Stimulated activated CD8-positive, alpha-beta memory T cell treated with anti-CD3 and anti-CD28 coated beads, Interleukin-12 subunit alpha, Interleukin-12 subunit beta, amount 100 ng/mL, for 4 hours (primary cell): Measurements from ENCODE around the gene VPS51.

Experiments
- DNase-seq: peaks from one replicate; pipeline ENCODE4 v3.0.0-alpha.2; 2020; ENCODE audit warnings: low read depth

Gene VPS51

GRCh38 chr11:65072631-65072966, 23.4 kb upstream of the VPS51 start:
- no peak for DNase-seq

GRCh38 chr11:65077451-65077850, 18.6 kb upstream of the VPS51 start:
- DNase-seq, result no peak

GRCh38 chr11:65078151-65078550, 17.9 kb upstream of the VPS51 start:
- DNase-seq, result peak; percentile 46

- no peak for DNase-seq
Observed at GRCh38 chr11:65078786-65079342, 17.1 kb upstream of the VPS51 start.

GRCh38 chr11:65083134-65083833, 12.7 kb upstream of the VPS51 start:
- DNase-seq, result no peak

GRCh38 chr11:65083834-65084597, 12.0 kb upstream of the VPS51 start, which contains the start of the genes CDCA5 and ZFPL1:
CDCA5 (minus strand) TSS chr11:65084040; CDS start chr11:65083978, 62 bp downstream.
ZFPL1 (plus strand) TSS chr11:65084222; CDS start chr11:65084699, 477 bp downstream.
- DNase-seq, result peak; percentile 96

GRCh38 chr11:65084598-65085375, 11.2 kb upstream of the VPS51 start:
- DNase-seq, result no peak

- DNase-seq, result no peak
Observed at GRCh38 chr11:65085446-65085845, 10.6 kb upstream of the VPS51 start.

GRCh38 chr11:65086809-65087208, 9.2 kb upstream of the VPS51 start:
- DNase-seq, result no peak

GRCh38 chr11:65087216-65087615, 8.8 kb upstream of the VPS51 start:
- DNase-seq, result no peak

GRCh38 chr11:65087827-65088226, 8.2 kb upstream of the VPS51 start:
- DNase-seq, result no peak

- DNase-seq, result no peak
Observed at GRCh38 chr11:65089621-65090020, 6.4 kb upstream of the VPS51 start.

GRCh38 chr11:65090628-65091027, 5.4 kb upstream of the VPS51 start:
- DNase-seq, result no peak

- DNase-seq, result no peak
Observed at GRCh38 chr11:65095427-65095826, 587 bp upstream of the VPS51 start.

GRCh38 chr11:65096926-65097325, 912 bp downstream of the VPS51 start:
- no peak for DNase-seq

GRCh38 chr11:65100674-65101350, 4.8 kb downstream of the VPS51 start:
- DNase-seq, result no peak

- no peak for DNase-seq
Observed at GRCh38 chr11:65102142-65103095, 6.4 kb downstream of the VPS51 start.

GRCh38 chr11:65103476-65103875, 7.5 kb downstream of the VPS51 start:
- no peak for DNase-seq

- DNase-seq, result no peak
Observed at GRCh38 chr11:65104628-65105027, 8.6 kb downstream of the VPS51 start.

GRCh38 chr11:65107078-65107477, 11.1 kb downstream of the VPS51 start:
- DNase-seq, result no peak
